H1 (cell line): Measurements from ENCODE around the gene IGFBP3. TPM values are rescaled to one million over a fixed set of nuclear protein-coding genes. Genes with fewer than 3 reads are reported as not detected.

Experiments used
- CTCF ChIA-PET: fragments of 300-600 bp; sonication (Branson Sonifier 250); formaldehyde crosslinking; loops from one replicate; lab custom pipeline; 2021; ENCODE audit not compliant: partially characterized antibody; lab: Charles Lee
- POLR2A ChIA-PET: fragments of 300-600 bp; sonication (Branson Sonifier 250); formaldehyde crosslinking; loops from one replicate; lab custom pipeline; 2021; ENCODE audit warnings: inconsistent platforms; ENCODE audit not compliant: partially characterized antibody; lab: Charles Lee
- DNase-seq, 2 experiments: peaks; one replicate each; pipeline versions ENCODE4 v3.0.0 to v3.0.0-alpha.2; 2010 to 2022; ENCODE audit warnings: low spot score in 2 of 2, low read depth in 1 of 2, mixed read lengths in 1 of 2
- FAIRE-seq: peaks from 2 replicates; lab custom pipeline; 2011; peaks lifted over from hg19 to GRCh38; lab: Jason Lieb, UNC
- H2AFZ ChIP-seq: 2 replicates; pipeline ENCODE4 v1.8.1; 2012; ENCODE audit warnings: low read length, inconsistent platforms
- H2AK5ac ChIP-seq: 2 replicates; pipeline ENCODE4 v1.6.1; 2013; ENCODE audit warnings: low read depth, low read length
- H2BK120ac ChIP-seq: replicated peaks from 2 replicates; pipeline ENCODE3; 2013; ENCODE audit warnings: low read depth, low read length, inconsistent platforms
- H2BK12ac ChIP-seq: 2 replicates; pipeline ENCODE4 v1.6.1; 2013; ENCODE audit warnings: low read depth, low read length
- H2BK15ac ChIP-seq: 2 replicates; pipeline ENCODE4 v1.6.1; 2013; ENCODE audit warnings: low read length
- H2BK20ac ChIP-seq: 2 replicates; pipeline ENCODE4 v1.6.1; 2013; ENCODE audit warnings: low read length
- H2BK5ac ChIP-seq: 2 replicates; pipeline ENCODE4 v1.6.1; 2013; ENCODE audit warnings: low read depth, low read length
- H3K14ac ChIP-seq: 2 replicates; pipeline ENCODE4 v1.6.1; 2013; ENCODE audit warnings: inconsistent platforms; ENCODE audit not compliant: insufficient read length
- H3K18ac ChIP-seq: 2 replicates; pipeline ENCODE4 v1.6.1; 2013; ENCODE audit warnings: low read length; ENCODE audit errors: extremely low read depth
- H3K23ac ChIP-seq: 2 replicates; pipeline ENCODE4 v1.6.1; 2013; ENCODE audit warnings: inconsistent platforms; ENCODE audit not compliant: insufficient read length
- H3K23me2 ChIP-seq: 2 replicates; pipeline ENCODE4 v1.6.1; 2013; ENCODE audit warnings: low read depth, low read length
- H3K27ac ChIP-seq: 2 replicates; pipeline ENCODE4 v1.6.1; 2011; ENCODE audit warnings: low read depth, low read length, inconsistent platforms
- H3K27me3 ChIP-seq, 4 experiments: replicated peaks in 1 of 4; 1 replicate in 1 of 4; 2 replicates in 3 of 4; pipeline versions ENCODE4 v1.6.1 to v1.8.1; 2011 to 2013; ENCODE audit warnings: low read length in 3 of 4, mild to moderate bottlenecking in 3 of 4, inconsistent platforms in 2 of 4, mixed read lengths in 2 of 4, moderate library complexity in 1 of 4; ENCODE audit not compliant: control insufficient read depth in 3 of 4, insufficient read depth in 3 of 4; ENCODE audit errors: extremely low read depth in 1 of 4
- H3K36me3 ChIP-seq, 4 experiments: 2 replicates each; pipeline versions ENCODE4 v1.6.1 to v1.8.1; 2011 to 2013; ENCODE audit warnings: mild to moderate bottlenecking in 4 of 4, low read length in 3 of 4, moderate library complexity in 2 of 4, control low read depth in 1 of 4, inconsistent platforms in 1 of 4; ENCODE audit not compliant: insufficient read depth in 4 of 4, control insufficient read depth in 2 of 4
- H3K4ac ChIP-seq: replicated peaks from 2 replicates; pipeline ENCODE3; 2013; ENCODE audit warnings: low read length, low read depth, mixed read lengths, inconsistent platforms; ENCODE audit not compliant: insufficient read length
- H3K4me1 ChIP-seq, 4 experiments: replicated peaks in 1 of 4; 1 replicate in 1 of 4; 2 replicates in 3 of 4; pipeline versions ENCODE4 v1.6.1 to v1.8.1; 2011 to 2013; ENCODE audit warnings: low read length in 3 of 4, inconsistent platforms in 2 of 4, mixed read lengths in 1 of 4; ENCODE audit not compliant: insufficient read depth in 4 of 4, control insufficient read depth in 3 of 4
- H3K4me2 ChIP-seq, 2 experiments: 2 replicates each; pipeline versions ENCODE4 v1.6.1 to v1.8.1; 2011 to 2013; ENCODE audit warnings: low read depth in 2 of 2, low read length in 2 of 2, control low read depth in 1 of 2, inconsistent platforms in 1 of 2, mild to moderate bottlenecking in 1 of 2; ENCODE audit not compliant: insufficient read depth in 1 of 2
- H3K4me3 ChIP-seq, 4 experiments: fragments of 200-600, 300-600 bp in 1 of 4; sonication (generic), shearing (Covaris generic), sonication (Bioruptor Twin) in 1 of 4; 2 replicates each; pipeline versions ENCODE4 v1.5.1 to v1.8.1; 2011 to 2016; ENCODE audit warnings: low read length in 4 of 4, low read depth in 3 of 4, control low read depth in 2 of 4, inconsistent platforms in 2 of 4, mild to moderate bottlenecking in 2 of 4, mixed read lengths in 1 of 4, moderate library complexity in 1 of 4; ENCODE audit not compliant: insufficient read depth in 2 of 4; ENCODE audit errors: extremely low read depth in 1 of 4
- H3K56ac ChIP-seq: replicated peaks from 2 replicates; pipeline ENCODE3; 2013; ENCODE audit warnings: low read depth, mild to moderate bottlenecking, mixed read lengths, low read length, inconsistent platforms; ENCODE audit not compliant: insufficient read length
- H3K79me1 ChIP-seq: 2 replicates; pipeline ENCODE4 v1.6.1; 2013; ENCODE audit warnings: low read depth, low read length, control low read depth
- H3K79me2 ChIP-seq, 2 experiments: 2 replicates each; pipeline versions ENCODE4 v1.6.1 to v1.8.1; 2012 to 2013; ENCODE audit warnings: low read length in 2 of 2, mild to moderate bottlenecking in 2 of 2, inconsistent platforms in 1 of 2; ENCODE audit not compliant: insufficient read depth in 2 of 2, control insufficient read depth in 1 of 2
- H3K9ac ChIP-seq, 4 experiments: replicated peaks in 1 of 4; 1 replicate in 1 of 4; 2 replicates in 3 of 4; pipeline versions ENCODE4 v1.6.1 to v1.8.1; 2011 to 2013; ENCODE audit warnings: low read depth in 3 of 4, low read length in 3 of 4, control low read depth in 2 of 4, mild to moderate bottlenecking in 2 of 4, moderate library complexity in 2 of 4, inconsistent platforms in 1 of 4; ENCODE audit errors: extremely low read depth in 1 of 4
- H3K9me3 ChIP-seq, 2 experiments: 2 replicates each; pipeline versions ENCODE4 v1.6.1 to v1.8.1; 2012 to 2013; ENCODE audit warnings: mild to moderate bottlenecking in 2 of 2, moderate library complexity in 2 of 2, control low read depth in 1 of 2, inconsistent platforms in 1 of 2, low read depth in 1 of 2, low read length in 1 of 2, mixed read lengths in 1 of 2; ENCODE audit not compliant: insufficient read depth in 2 of 2
- H4K20me1 ChIP-seq, 2 experiments: replicated peaks in 1 of 2; 2 replicates each; pipeline versions ENCODE3 to v1.8.1; 2011 to 2013; ENCODE audit warnings: inconsistent platforms in 2 of 2, low read length in 2 of 2, mild to moderate bottlenecking in 1 of 2; ENCODE audit not compliant: insufficient read depth in 2 of 2, control insufficient read depth in 1 of 2
- H4K5ac ChIP-seq: 2 replicates; pipeline ENCODE4 v1.6.1; 2013; ENCODE audit warnings: low read length, low read depth, mixed read lengths, inconsistent platforms; ENCODE audit not compliant: insufficient read length
- H4K8ac ChIP-seq: 2 replicates; pipeline ENCODE4 v1.8.0; 2013; ENCODE audit warnings: mild to moderate bottlenecking, moderate library complexity, low read length, inconsistent platforms; ENCODE audit not compliant: insufficient read depth; ENCODE audit errors: extremely low read depth
- H4K91ac ChIP-seq: replicated peaks from 2 replicates; pipeline ENCODE3; 2013; ENCODE audit warnings: low read length, mixed read lengths, inconsistent platforms; ENCODE audit not compliant: insufficient read length
- BACH1 ChIP-seq: IDR thresholded peaks from 2 replicates; pipeline ENCODE4 v1.6.1; 2012; ENCODE audit warnings: low read length, improper control_type of control experiment
- BRCA1 ChIP-seq: IDR thresholded peaks from 2 replicates; pipeline ENCODE4 v1.6.1; 2012; ENCODE audit warnings: low read depth, low read length, improper control_type of control experiment
- CHD2 ChIP-seq: IDR thresholded peaks from 2 replicates; pipeline ENCODE4 v1.6.1; 2012; ENCODE audit warnings: low read length, improper control_type of control experiment
- CTBP2 ChIP-seq: IDR thresholded peaks from 2 replicates; pipeline ENCODE4 v1.7.0; 2011; ENCODE audit warnings: borderline replicate concordance, mild to moderate bottlenecking, moderate library complexity, mixed read lengths, low read length; ENCODE audit not compliant: insufficient read depth, insufficient read length
- GABPA ChIP-seq: IDR thresholded peaks from 2 replicates; pipeline ENCODE4 v1.6.1; 2011; ENCODE audit warnings: mild to moderate bottlenecking, low read length, moderate library complexity, borderline replicate concordance; ENCODE audit not compliant: insufficient read depth
- HDAC6 ChIP-seq: IDR thresholded peaks from one replicate; pipeline ENCODE4 v1.7.1; 2012; ENCODE audit warnings: low read depth, mild to moderate bottlenecking, inconsistent platforms, low read length, moderate library complexity
- KDM4A ChIP-seq: IDR thresholded peaks from one replicate; pipeline ENCODE4 v1.7.1; 2012; ENCODE audit warnings: low read depth, mild to moderate bottlenecking, moderate library complexity, low read length, inconsistent platforms; ENCODE audit not compliant: severe bottlenecking
- PHF8 ChIP-seq: fragments of 200-600 bp; sonication (generic); conservative IDR thresholded peaks from 2 replicates; pipeline ENCODE4 v1.7.1; 2012; ENCODE audit warnings: low read depth, mild to moderate bottlenecking, inconsistent platforms, low read length, moderate library complexity
- POU5F1 ChIP-seq: IDR thresholded peaks from 2 replicates; pipeline ENCODE4 v1.6.1; 2011; ENCODE audit warnings: low read depth, mild to moderate bottlenecking, low read length, moderate library complexity
- TEAD4 ChIP-seq: IDR thresholded peaks from 2 replicates; pipeline ENCODE4 v1.6.1; 2012; ENCODE audit warnings: low read depth, low read length, inconsistent platforms, mixed read lengths
- WGBS, 2 experiments: shearing (Covaris generic) in 1 of 2; methylation state at CpG; one replicate each; pipeline versions ENCODE4 v1.1.6 to v1.1.7; 2013 to 2015; ENCODE audit warnings: low lambda C conversion rate in 2 of 2, mixed read lengths in 2 of 2, inconsistent platforms in 1 of 2, low coverage in 1 of 2, missing lambda C conversion rate in 1 of 2; ENCODE audit not compliant: insufficient replicate concordance in 2 of 2, insufficient coverage in 1 of 2, insufficient read length in 1 of 2; ENCODE audit errors: extremely low coverage in 1 of 2, missing lambda C conversion rate in 1 of 2; 5-methylcytosine and 5-hydroxymethylcytosine counted together
- polyA plus RNA-seq, 7 experiments: library from polyadenylated mRNA; depleted of rRNA in 3 of 7; stranded (reverse) in 5 of 7; unstranded in 2 of 7; fragments of >200 nt in 5 of 7; fragments of 200-250 nt in 2 of 7; gene quantifications; 1 replicate in 5 of 7; 2 replicates in 1 of 7; 4 replicates in 1 of 7; pipeline versions ENCODE4 v1.2.1 to v1.2.3, GENCODE V29; 2011 to 2013; ENCODE audit warnings: missing spikeins in 2 of 7, mixed read lengths in 2 of 7
- total RNA-seq: library from RNA; stranded (reverse); fragmentation: NEBNext Ultra II Directional; extraction: Animal tissue kit (Norgen Biotek cat#: 25700); gene quantifications from 2 replicates; pipeline ENCODE4 v1.2.1, GENCODE V29; 2021

The IGFBP3 gene
- total and polyA plus RNA-seq, 2 of the 8 experiments (the other 6 are each of a cell fraction or from before 2014, with no cell fraction given): 5.5 to 12.1 TPM

DNA sequence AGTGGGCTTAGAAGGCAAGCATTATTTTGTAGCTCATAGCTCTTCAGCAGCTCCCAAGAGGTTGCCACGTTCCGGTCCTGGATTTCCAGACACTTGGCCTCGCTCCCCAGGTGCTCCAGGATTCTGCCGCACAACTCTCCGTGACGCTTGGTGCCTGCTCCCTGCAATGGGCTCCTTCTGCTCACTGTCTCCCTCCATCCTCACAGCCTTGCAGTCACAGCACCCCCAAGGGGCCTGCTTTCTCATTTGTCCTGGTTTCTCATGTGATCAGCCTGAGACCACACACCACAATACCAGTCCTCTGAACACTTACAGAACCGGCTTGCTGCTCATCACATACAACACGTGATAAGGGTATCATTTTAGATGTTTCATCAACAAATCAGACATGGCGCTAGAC, 9.8 kb downstream of the IGFBP3 start:
- H3K36me3 ChIP-seq: peaks cover 0 to 3% (median under 1%) of the 10 kb centered on the region in 4 experiments; a peak in 5 of 8 replicates
- no peak overlapping the region for H2BK20ac ChIP-seq
- no peak overlapping the region for H3K9ac ChIP-seq
- H4K5ac ChIP-seq: no peak overlapping the region
- no peaks in the 10 kb centered on the region for H3K79me1 ChIP-seq
- no peaks in the 10 kb centered on the region for H3K9me3 ChIP-seq
- H3K27ac ChIP-seq: no peak overlapping the region
- no peak overlapping the region for H2BK12ac ChIP-seq
- TF ChIP-seq KDM4A (no peak), CTBP2 (no peak), PHF8 (no peak), POU5F1 (no peak), HDAC6 (no peak), CHD2 (no peak), TEAD4 (no peak), GABPA (no peak), BRCA1 (no peak), BACH1 (no peak)
- TF ChIP-seq, all 59 proteins: peak for 0
- no peak overlapping the region for H3K4me2 ChIP-seq
- ChIA-PET CTCF (interaction anchor here (0.7 to 2.4 kb wide), 4 partner anchors 9 to 441 kb away, joined by 3 to 12 read pairs (median 5); no protein-coding TSS in a partner anchor), POLR2A (no interaction called here)
- no peaks in the 10 kb centered on the region for H4K20me1 ChIP-seq
- H3K23ac ChIP-seq: no peak overlapping the region
- H4K8ac ChIP-seq: no peak overlapping the region
- no peaks in the 10 kb centered on the region for H3K4me1 ChIP-seq
- 92% methylated on average over 9 of the region's 9 CpGs; no CpG with 5 or more reads in 1 of the 2 experiments for WGBS, 2 experiments
- H2AK5ac ChIP-seq: no peak overlapping the region
- no peaks in the 10 kb centered on the region for H3K27me3 ChIP-seq
- no peak overlapping the region for H3K14ac ChIP-seq
- no peak overlapping the region for H3K4ac ChIP-seq
- no peak overlapping the region for H3K18ac ChIP-seq
- FAIRE-seq: no peak
- H2AFZ ChIP-seq: 0 out of 2 replicates have a peak overlapping the region, but pooled peaks have one; percentile 58
- no peak overlapping the region for H4K91ac ChIP-seq
- H3K23me2 ChIP-seq: no peaks in the 10 kb centered on the region
- H3K56ac ChIP-seq: no peak overlapping the region
- DNase-seq: no peak
- no peaks in the 10 kb centered on the region for H3K79me2 ChIP-seq
- no peak overlapping the region for H2BK5ac ChIP-seq
- H2BK120ac ChIP-seq: no peak overlapping the region
- H3K4me3 ChIP-seq: no peak overlapping the region
- no peak overlapping the region for H2BK15ac ChIP-seq
